NCI-H2029 treated with DMSO at 0.1 percent for 48 hours (cell line): Measurements from ENCODE around the gene PTTG1IP.
"Not testable (repeated sequence)": the region's sequence is repeated elsewhere in the genome, so short reads cannot be mapped to it uniquely, and the experiment has no call there.

Experiments used
- DNase-seq: peaks from one replicate; lab custom pipeline; 2025; lab: John Stamatoyannopoulos, UW

The PTTG1IP gene

GRCh38 chr21:44845418-44846223 is 27.9 kb downstream of the PTTG1IP start:
- DNase-seq: no peak

- DNase-seq: no peak
Observed at GRCh38 chr21:44844256-44844655, 29.2 kb downstream of the PTTG1IP start.

GRCh38 chr21:44842721-44843445 is 30.6 kb downstream of the PTTG1IP start:
- DNase-seq: no peak

- DNase-seq: no peak
Observed at GRCh38 chr21:44842087-44842486, 31.4 kb downstream of the PTTG1IP start.

- DNase-seq: no peak
Observed at GRCh38 chr21:44840771-44841170, 32.7 kb downstream of the PTTG1IP start.

- no peak for DNase-seq
Observed at GRCh38 chr21:44838951-44839350, 34.5 kb downstream of the PTTG1IP start.

- no peak for DNase-seq
Observed at GRCh38 chr21:44838039-44838895, 35.2 kb downstream of the PTTG1IP start.

GRCh38 chr21:44837537-44837936 is 36.0 kb downstream of the PTTG1IP start:
- no peak for DNase-seq

GRCh38 chr21:44836666-44837471 is 36.6 kb downstream of the PTTG1IP start:
- DNase-seq: no peak

GRCh38 chr21:44836349-44836665 is 37.2 kb downstream of the PTTG1IP start:
- DNase-seq: no peak

GRCh38 chr21:44835647-44835973 is 37.9 kb downstream of the PTTG1IP start:
- DNase-seq: no peak

- no peak for DNase-seq
Observed at GRCh38 chr21:44834951-44835646, 38.4 kb downstream of the PTTG1IP start.

- DNase-seq: no peak
Observed at GRCh38 chr21:44834231-44834950, 39.1 kb downstream of the PTTG1IP start.

GRCh38 chr21:44833663-44834062 is 39.8 kb downstream of the PTTG1IP start:
- DNase-seq: no peak

GRCh38 chr21:44832516-44833255 is 40.8 kb downstream of the PTTG1IP start:
- DNase-seq: not testable (repeated sequence)

GRCh38 chr21:44831227-44831860 is 42.1 kb downstream of the PTTG1IP start:
- DNase-seq: no peak

- no peak for DNase-seq
Observed at GRCh38 chr21:44829507-44830092, 43.9 kb downstream of the PTTG1IP start.

- no peak for DNase-seq
Observed at GRCh38 chr21:44828362-44829056, 45.0 kb downstream of the PTTG1IP start.
